Peyer's patch (tissue), 4 donors: ENCODE results near the gene ACTC1.

Experiments used
- CTCF ChIP-seq, 6 experiments: fragments of 450-650 bp in 4 of 6; fragments of 200-600 bp in 2 of 6; sonication (generic) in 1 of 6; IDR thresholded peaks; one replicate each; pipeline ENCODE4 v1.5.1; 2017 to 2019; ENCODE audit warnings: antibody characterized with exemption in 6 of 6, mild to moderate bottlenecking in 3 of 6, moderate library complexity in 1 of 6
- POLR2A ChIP-seq, 2 donors: fragments of 450-650 bp; IDR thresholded peaks; one replicate each; pipeline ENCODE4 v1.5.1; 2017; ENCODE audit warnings: antibody characterized with exemption in 2 of 2, mild to moderate bottlenecking in 2 of 2, moderate library complexity in 2 of 2

DNA sequence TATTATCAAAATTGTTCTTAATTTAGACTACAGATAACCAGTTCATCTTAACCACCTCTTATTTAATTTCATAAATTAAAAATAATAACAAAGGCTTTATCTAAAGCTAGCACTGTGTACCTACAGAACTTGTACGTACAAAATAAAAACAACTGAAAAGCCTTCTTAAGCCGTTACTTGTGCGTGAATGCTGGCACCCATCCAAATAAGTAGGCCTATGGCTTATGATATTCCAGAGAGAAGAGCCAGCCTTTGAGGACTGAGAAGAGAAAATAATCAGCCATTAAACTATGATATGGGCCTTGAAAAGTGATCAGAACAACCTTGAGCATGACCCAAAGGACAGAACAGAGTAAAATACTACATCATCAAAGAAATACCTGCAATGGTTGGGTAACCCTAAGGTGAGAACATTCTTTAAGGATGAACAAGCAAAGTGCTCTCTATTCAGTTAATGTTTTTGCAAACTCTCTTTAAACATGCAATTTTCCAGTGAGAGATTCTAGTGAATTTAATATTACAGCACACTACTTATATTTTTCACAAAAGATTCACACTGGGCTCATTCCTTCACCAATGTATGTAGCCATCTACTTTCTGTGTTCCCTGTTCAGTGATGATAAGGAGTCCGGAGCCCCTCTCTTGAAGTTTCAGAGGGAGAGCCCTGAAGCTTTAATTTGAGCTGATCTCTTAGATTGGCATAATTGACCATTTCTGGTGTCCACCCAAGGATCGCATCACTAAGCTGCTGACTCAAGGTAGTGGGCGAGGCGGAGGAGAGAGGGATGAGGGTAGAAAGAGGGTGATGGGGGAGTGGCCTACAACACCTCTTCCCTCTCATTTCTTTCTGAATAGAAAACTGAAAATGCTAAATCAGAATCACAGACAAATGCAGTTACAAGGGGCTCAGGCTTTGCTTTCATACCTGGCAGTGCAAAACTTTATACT is 7.7 kb upstream of the ACTC1 start:
- TF ChIP-seq CTCF (IDR thresholded peaks at IDR 0.05) (no peak), POLR2A (IDR thresholded peaks at IDR 0.05) (no peak)
